ENCODE measurements around the gene ARHGAP23.
"Not testable (repeated sequence)": the region's sequence is repeated elsewhere in the genome, so short reads cannot be mapped to it uniquely, and the experiment has no call there.

Gene ARHGAP23

DNA sequence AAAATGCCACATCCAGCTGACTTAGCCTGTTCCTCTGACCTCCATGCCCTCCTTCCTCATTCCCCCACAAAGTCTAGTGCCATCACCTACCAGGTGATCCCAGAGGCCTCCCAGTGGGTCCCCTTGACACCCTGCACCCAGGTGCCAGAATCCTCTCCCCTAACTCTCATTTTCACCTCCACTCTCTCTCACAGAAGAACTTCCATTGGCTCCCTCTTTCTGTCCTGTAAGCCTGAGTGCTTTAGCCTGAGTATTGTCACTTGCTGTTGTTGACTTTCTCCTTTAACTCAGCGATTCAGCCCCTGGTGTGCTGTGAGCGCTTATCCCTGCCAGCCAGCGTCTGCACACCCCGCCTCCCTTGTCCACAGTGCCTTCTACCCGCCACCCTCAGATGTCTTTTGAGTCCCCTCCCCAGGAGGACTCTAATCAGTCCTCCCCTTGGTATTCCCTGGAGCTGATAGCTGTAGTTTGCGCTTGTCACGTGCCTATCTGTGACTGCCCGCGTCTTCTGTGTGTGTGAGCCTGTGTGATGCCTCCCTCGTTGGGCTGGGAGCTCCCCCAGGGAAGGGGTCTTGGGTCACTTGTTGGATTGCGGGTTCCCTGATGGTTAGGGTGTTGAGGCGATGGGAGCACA, 31.9 kb downstream of the ARHGAP23 start:
- Mint-ChIP-seq H3K36me3 (no peaks in the 10 kb centered on the region), H3K27ac (no peak overlapping the region), H3K9me3 (no peaks in the 10 kb centered on the region), H3K27me3 (peaks cover 49% of the 10 kb centered on the region), H3K4me1 (no peaks in the 10 kb centered on the region), H3K4me3 (no peak overlapping the region)
- no peak for ATAC-seq

GRCh38 chr17:38460716-38461630, 32.7 kb downstream of the ARHGAP23 start:
- ATAC-seq, result no peak
- H3K4me3 Mint-ChIP-seq, result no peak overlapping the region
- H3K4me1 Mint-ChIP-seq, result no peaks in the 10 kb centered on the region
- H3K27me3 Mint-ChIP-seq, result peaks cover 43% of the 10 kb centered on the region
- no peaks in the 10 kb centered on the region for H3K36me3 Mint-ChIP-seq
- no peaks in the 10 kb centered on the region for H3K9me3 Mint-ChIP-seq
- H3K27ac Mint-ChIP-seq, result no peak overlapping the region

DNA sequence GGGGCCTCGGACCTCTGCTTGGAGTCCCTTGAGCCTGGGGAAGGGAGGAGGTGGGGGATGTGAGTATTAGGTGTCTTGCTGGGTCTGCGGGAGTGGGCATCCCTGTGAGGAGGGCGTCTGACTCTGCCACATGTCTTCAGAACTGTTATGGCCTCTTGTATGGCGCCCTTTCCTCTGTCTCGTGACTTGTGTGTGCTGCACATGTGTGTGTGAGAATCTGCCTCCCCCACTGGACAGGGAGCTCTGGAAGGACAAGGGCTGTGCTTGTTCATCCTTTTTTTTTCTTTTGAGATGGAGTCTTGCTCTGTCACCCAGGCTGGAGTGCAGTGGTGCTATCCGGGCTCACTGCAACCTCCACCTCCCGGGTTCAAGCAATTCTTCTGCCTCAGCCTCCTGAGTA, 33.4 kb downstream of the ARHGAP23 start:
- no peak for ATAC-seq
- Mint-ChIP-seq H3K4me3 (no peak overlapping the region), H3K4me1 (no peaks in the 10 kb centered on the region), H3K36me3 (no peaks in the 10 kb centered on the region), H3K27ac (no peak overlapping the region), H3K9me3 (no peaks in the 10 kb centered on the region), H3K27me3 (peaks cover 36% of the 10 kb centered on the region)

DNA sequence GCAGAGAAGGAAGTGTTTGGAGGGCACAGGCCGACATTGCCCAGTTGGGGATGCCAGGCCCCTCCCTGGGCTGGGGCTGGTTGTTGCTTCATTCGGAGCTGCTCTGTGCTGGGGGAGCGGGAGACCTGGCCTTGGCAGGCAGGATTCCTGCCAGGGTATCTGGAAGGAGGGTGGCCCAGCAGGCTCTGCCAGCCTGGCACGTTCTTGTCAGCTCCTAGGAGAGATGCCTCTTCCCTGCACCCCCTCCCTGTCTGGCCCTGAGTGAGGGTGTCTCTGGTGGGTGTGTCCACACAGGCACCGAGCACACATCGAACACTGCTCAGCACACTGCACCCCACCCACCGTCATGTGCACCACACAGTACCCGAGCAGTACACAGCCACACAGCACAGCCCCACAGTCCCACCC, 35.2 kb downstream of the ARHGAP23 start:
- Mint-ChIP-seq H3K27me3 (peaks cover 39% of the 10 kb centered on the region), H3K36me3 (no peaks in the 10 kb centered on the region), H3K9me3 (no peaks in the 10 kb centered on the region), H3K4me3 (no peak overlapping the region), H3K27ac (no peak overlapping the region), H3K4me1 (no peaks in the 10 kb centered on the region)
- no peak for ATAC-seq

DNA sequence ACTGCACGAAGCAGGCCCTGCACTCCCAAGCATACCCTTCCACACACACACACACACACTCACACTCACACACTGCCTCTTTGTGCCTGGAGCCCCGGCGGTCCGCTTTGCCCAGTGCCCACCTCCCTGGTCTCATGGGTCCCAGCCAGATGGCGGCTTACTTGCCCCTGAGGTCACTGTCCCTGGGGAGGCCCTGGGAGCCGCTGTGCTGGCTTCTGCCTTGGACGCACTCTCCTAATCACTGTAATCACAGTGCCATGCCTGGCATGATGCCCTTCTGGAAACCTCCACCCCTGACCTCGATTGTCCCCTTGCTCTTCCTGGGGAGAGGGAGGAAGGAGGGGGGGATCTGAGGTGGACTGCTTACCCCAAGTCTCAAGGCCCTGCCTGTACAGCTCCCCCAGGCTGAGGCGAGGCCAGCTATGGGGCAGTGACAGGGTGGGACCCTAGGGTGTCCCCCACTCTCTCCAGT, 36.0 kb downstream of the ARHGAP23 start:
- ATAC-seq, result no peak
- Mint-ChIP-seq H3K9me3 (no peaks in the 10 kb centered on the region), H3K4me3 (no peak overlapping the region)

GRCh38 chr17:38464723-38465390, 36.6 kb downstream of the ARHGAP23 start:
- Mint-ChIP-seq H3K4me3 (no peak overlapping the region), H3K9me3 (no peaks in the 10 kb centered on the region), H3K4me1 (no peaks in the 10 kb centered on the region), H3K36me3 (no peaks in the 10 kb centered on the region), H3K27me3 (peaks cover 44% of the 10 kb centered on the region), H3K27ac (no peak overlapping the region)
- ATAC-seq, result peak; percentile 9

More for the DNA sequence above, 36.0 kb downstream of the ARHGAP23 start:
- no peak overlapping the region for H3K27ac Mint-ChIP-seq
- H3K27me3 Mint-ChIP-seq, result peaks cover 42% of the 10 kb centered on the region
- H3K4me1 Mint-ChIP-seq, result no peaks in the 10 kb centered on the region
- H3K36me3 Mint-ChIP-seq, result no peaks in the 10 kb centered on the region

DNA sequence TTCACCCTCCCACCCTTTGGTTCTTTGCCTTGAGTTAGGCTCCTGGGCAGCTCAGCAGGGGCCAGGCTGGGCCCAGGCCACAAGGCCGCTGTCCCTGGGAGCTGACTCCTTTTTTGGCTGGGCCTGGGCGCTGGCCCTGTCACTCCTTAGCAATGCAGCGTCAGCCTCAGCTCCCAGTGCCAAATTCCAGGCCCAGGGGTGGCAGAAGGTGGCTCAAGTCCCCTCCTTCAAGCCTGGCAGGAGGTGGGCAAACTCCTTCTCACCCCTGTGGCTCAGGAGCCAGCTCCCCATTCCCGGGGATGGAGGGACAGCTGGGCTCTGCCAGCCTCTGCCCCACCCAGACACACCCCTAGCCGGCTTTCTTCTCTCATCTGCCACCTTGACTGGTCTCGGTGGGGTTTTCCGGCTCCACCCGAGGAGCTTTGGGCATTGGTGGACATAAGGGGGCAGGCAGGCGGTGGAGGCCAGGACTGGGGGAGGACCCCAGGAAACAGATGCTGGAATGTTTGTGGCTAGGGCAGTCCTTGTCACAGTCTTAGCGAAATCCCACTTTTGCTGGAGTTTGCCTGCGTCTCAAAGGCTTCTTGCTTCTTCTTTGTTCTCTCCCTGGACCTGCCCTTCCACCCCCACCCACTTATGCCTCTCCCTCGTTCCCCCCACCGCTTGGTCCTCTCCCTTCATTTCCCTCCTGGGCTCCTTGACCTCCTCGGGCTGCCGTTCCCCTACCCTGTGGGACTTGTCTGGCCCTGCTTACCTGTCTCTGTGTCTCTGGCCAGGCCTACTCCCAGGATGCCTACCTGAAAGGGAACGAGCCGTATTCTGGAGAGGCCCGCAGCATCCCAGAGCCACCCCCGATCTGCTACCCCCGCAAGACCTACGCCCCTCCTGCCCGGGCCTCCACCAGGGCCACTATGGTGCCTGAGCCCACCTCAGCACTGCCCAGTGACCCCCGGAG, 37.4 kb downstream of the ARHGAP23 start:
- no peaks in the 10 kb centered on the region for H3K4me1 Mint-ChIP-seq

GRCh38 chr17:38466346-38467315, 38.4 kb downstream of the ARHGAP23 start:
- H3K27me3 Mint-ChIP-seq, result peaks cover 59% of the 10 kb centered on the region
- ATAC-seq, result peak; percentile 34
- no peaks in the 10 kb centered on the region for H3K9me3 Mint-ChIP-seq

More for the DNA sequence above, 37.4 kb downstream of the ARHGAP23 start:
- no peak overlapping the region for H3K4me3 Mint-ChIP-seq
- no peaks in the 10 kb centered on the region for H3K9me3 Mint-ChIP-seq
- H3K36me3 Mint-ChIP-seq, result no peaks in the 10 kb centered on the region
- ATAC-seq, result no peak
- H3K27ac Mint-ChIP-seq, result no peak overlapping the region
- H3K27me3 Mint-ChIP-seq, result peaks cover 51% of the 10 kb centered on the region

GRCh38 chr17:38467491-38467890, 39.2 kb downstream of the ARHGAP23 start:
- H3K4me3 Mint-ChIP-seq, result no peak overlapping the region
- H3K27me3 Mint-ChIP-seq, result peaks cover 64% of the 10 kb centered on the region
- H3K27ac Mint-ChIP-seq, result no peak overlapping the region
- no peaks in the 10 kb centered on the region for H3K4me1 Mint-ChIP-seq
- H3K9me3 Mint-ChIP-seq, result no peaks in the 10 kb centered on the region
- no peak for ATAC-seq
- no peaks in the 10 kb centered on the region for H3K36me3 Mint-ChIP-seq

More at GRCh38 chr17:38466346-38467315, 38.4 kb downstream of the ARHGAP23 start:
- no peak overlapping the region for H3K27ac Mint-ChIP-seq
- H3K4me1 Mint-ChIP-seq, result no peaks in the 10 kb centered on the region
- H3K4me3 Mint-ChIP-seq, result no peak overlapping the region
- no peaks in the 10 kb centered on the region for H3K36me3 Mint-ChIP-seq

DNA sequence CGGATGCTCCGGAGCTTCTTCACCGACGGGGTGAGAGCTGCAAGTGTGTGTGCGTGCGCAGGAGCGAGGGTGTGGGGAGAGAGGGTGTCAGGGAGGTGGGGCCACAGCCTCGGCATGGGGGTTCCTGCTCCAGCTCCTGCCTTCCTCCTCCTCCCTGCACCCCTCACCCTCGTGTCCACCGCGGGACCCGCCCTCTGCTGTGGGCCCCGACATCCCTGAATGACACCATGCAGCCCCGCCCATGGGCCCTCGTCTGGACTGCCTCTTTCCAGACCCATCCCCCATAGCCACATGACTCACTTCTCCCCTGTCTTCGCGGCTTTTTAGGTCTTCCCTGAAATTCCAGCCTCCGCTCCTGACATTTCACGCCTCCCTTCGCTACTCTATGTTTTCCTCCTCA, 41.6 kb downstream of the ARHGAP23 start:
- H3K27me3 Mint-ChIP-seq, result peaks cover 52% of the 10 kb centered on the region
- no peak for ATAC-seq
- no peaks in the 10 kb centered on the region for H3K9me3 Mint-ChIP-seq
- no peaks in the 10 kb centered on the region for H3K4me1 Mint-ChIP-seq
- H3K4me3 Mint-ChIP-seq, result no peak overlapping the region
- H3K27ac Mint-ChIP-seq, result no peak overlapping the region
- H3K36me3 Mint-ChIP-seq, result no peaks in the 10 kb centered on the region

- not testable (repeated sequence) for H3K4me3 Mint-ChIP-seq, ATAC-seq, H3K4me1 Mint-ChIP-seq, H3K27ac Mint-ChIP-seq, H3K36me3 Mint-ChIP-seq, H3K9me3 Mint-ChIP-seq
- H3K27me3 Mint-ChIP-seq, result peaks cover 62% of the 10 kb centered on the region
Observed at GRCh38 chr17:38471253-38471652, 43.0 kb downstream of the ARHGAP23 start.

DNA sequence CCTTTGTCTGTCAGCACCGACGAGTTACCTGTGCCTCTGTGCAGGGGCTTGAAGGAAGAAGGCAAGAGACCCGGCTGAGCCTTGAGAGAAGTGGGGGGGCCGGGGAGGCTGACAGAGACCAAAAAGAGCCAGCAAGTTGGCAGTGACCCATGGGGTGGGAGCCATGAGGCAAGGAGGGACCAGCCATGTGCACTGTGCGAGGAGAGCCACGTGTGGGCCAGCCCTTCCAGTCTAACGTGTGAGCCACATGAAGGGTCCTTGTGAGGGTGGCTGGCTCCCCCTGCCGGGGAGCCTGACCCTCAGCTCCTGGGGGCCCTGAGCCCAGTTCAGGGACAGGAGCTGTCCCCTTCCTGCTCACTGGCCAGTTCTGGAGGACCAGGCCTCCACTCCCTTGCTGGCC, 46.4 kb downstream of the ARHGAP23 start:
- H3K4me1 Mint-ChIP-seq, ATAC-seq, H3K27ac Mint-ChIP-seq, H3K36me3 Mint-ChIP-seq, H3K9me3 Mint-ChIP-seq, H3K4me3 Mint-ChIP-seq: not testable (repeated sequence)
- H3K27me3 Mint-ChIP-seq, result peaks cover 57% of the 10 kb centered on the region

DNA sequence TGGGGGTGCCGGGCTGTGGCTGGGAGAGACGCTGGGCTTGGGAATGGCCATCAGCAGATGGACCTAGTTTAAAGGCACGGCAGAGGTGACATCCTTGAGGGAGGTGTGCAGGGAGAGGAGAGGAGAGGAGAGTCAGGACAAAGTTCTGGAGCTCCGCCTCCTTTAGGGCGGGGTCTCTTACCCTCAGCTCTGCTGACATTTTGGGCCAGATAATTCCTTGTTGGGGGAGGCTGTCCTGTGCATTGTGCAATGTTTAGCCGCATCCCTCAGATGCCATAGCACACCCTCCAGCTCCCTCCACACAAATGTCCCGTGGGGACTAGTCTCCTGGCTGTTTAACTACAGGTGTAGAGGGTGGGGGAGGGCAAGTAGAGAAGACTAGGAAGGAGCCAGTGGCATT, 48.3 kb downstream of the ARHGAP23 start:
- H3K36me3 Mint-ChIP-seq, result no peaks in the 10 kb centered on the region
- no peak overlapping the region for H3K27ac Mint-ChIP-seq
- H3K9me3 Mint-ChIP-seq, result no peaks in the 10 kb centered on the region
- ATAC-seq, result no peak
- H3K4me3 Mint-ChIP-seq, result no peak overlapping the region
- H3K27me3 Mint-ChIP-seq, result peaks cover 41% of the 10 kb centered on the region
- H3K4me1 Mint-ChIP-seq, result no peaks in the 10 kb centered on the region

- not testable (repeated sequence) for H3K36me3 Mint-ChIP-seq, H3K9me3 Mint-ChIP-seq, H3K4me3 Mint-ChIP-seq, ATAC-seq, H3K27ac Mint-ChIP-seq, H3K4me1 Mint-ChIP-seq
- peaks cover 32% of the 10 kb centered on the region for H3K27me3 Mint-ChIP-seq
Observed at GRCh38 chr17:38477417-38477816, 49.2 kb downstream of the ARHGAP23 start.
